GM12878 (cell line): Measurements from ENCODE around the gene NEGR1. TPM values are rescaled to one million over a fixed set of nuclear protein-coding genes. Genes with fewer than 3 reads are reported as not detected.

Source experiments
- ATAC-seq: fragments of 200-7000 bp; cut with Tn5 transposase; 3 replicates; pipeline ENCODE4 v1.9.1; 2020; ENCODE audit warnings: mild to moderate bottlenecking, moderate library complexity
- BruUV-seq: library from RNA; stranded (reverse); fragments of 400-500 nt; replicated peaks from 2 replicates; lab custom pipeline; 2021; lab: Mats Ljungman, UMichigan
- CTCF ChIA-PET: fragments of 300-600 bp; sonication (Branson Sonifier 250); formaldehyde crosslinking; extraction: SDS; loops from one replicate; lab custom pipeline; 2021; ENCODE audit warnings: inconsistent platforms; lab: Yijun Ruan, JAX
- POLR2A ChIA-PET: fragments of 350-600 bp; formaldehyde crosslinking; extraction: SDS; loops from one replicate; lab custom pipeline; 2021; ENCODE audit warnings: inconsistent platforms; lab: Charles Lee
- RAD21 ChIA-PET: fragments of 300-600 bp; sonication (Branson Sonifier 250); formaldehyde crosslinking; loops from one replicate; lab custom pipeline; 2023; ENCODE audit warnings: antibody characterized with exemption; ENCODE audit not compliant: unreplicated experiment; lab: Charles Lee
- SMC1A ChIA-PET: fragments of 300-600 bp; sonication (Branson Sonifier 250); formaldehyde crosslinking; loops from one replicate; lab custom pipeline; 2023; ENCODE audit not compliant: unreplicated experiment, uncharacterized antibody; lab: Charles Lee
- DNase-seq: peaks from one replicate; pipeline ENCODE4 v3.0.0-alpha.2; 2011; ENCODE audit warnings: low read depth, low spot score
- FAIRE-seq: peaks from 3 replicates; lab custom pipeline; 2011; peaks lifted over from hg19 to GRCh38; lab: Jason Lieb, UNC
- H2AFZ ChIP-seq: 2 replicates; pipeline ENCODE4 v1.6.0; 2011; ENCODE audit warnings: low read depth, low read length, control low read depth; ENCODE audit not compliant: control insufficient read depth
- H3K27ac ChIP-seq: 2 replicates; pipeline ENCODE4 v1.5.1; 2011; ENCODE audit warnings: control low read depth; ENCODE audit not compliant: control insufficient read depth, insufficient read depth
- H3K27me3 ChIP-seq, 2 experiments: replicated peaks in 1 of 2; 2 replicates each; pipeline versions ENCODE4 v1.6.0 to v1.6.1; 2011; ENCODE audit warnings: low read length in 1 of 2; ENCODE audit not compliant: control insufficient read depth in 2 of 2, insufficient read depth in 2 of 2
- H3K36me3 ChIP-seq, 2 experiments: 2 replicates each; pipeline ENCODE4 v1.5.1; 2011; ENCODE audit warnings: low read length in 1 of 2; ENCODE audit not compliant: control insufficient read depth in 2 of 2, insufficient read depth in 2 of 2
- H3K4me1 ChIP-seq: 2 replicates; pipeline ENCODE4 v1.6.1; 2011; ENCODE audit warnings: mild to moderate bottlenecking, low read length, moderate library complexity, mixed read lengths; ENCODE audit not compliant: control insufficient read depth, insufficient read depth
- H3K4me2 ChIP-seq: 2 replicates; pipeline ENCODE4 v1.6.0; 2011; ENCODE audit warnings: control low read depth; ENCODE audit not compliant: control insufficient read depth, insufficient read depth
- H3K4me3 ChIP-seq: fragments of 200-600 bp; sonication (generic); 2 replicates; pipeline ENCODE4 v1.5.1; 2016
- H3K79me2 ChIP-seq: 2 replicates; pipeline ENCODE4 v1.6.0; 2011; ENCODE audit warnings: low read length; ENCODE audit not compliant: control insufficient read depth, insufficient read depth
- H3K9ac ChIP-seq: 2 replicates; pipeline ENCODE4 v1.8.0; 2011; ENCODE audit warnings: low read length, control low read depth, mixed read lengths; ENCODE audit not compliant: control insufficient read depth, insufficient read depth
- H3K9me3 ChIP-seq: replicated peaks from 3 replicates; pipeline ENCODE4 v1.5.1; 2011; ENCODE audit warnings: mild to moderate bottlenecking, low read length; ENCODE audit not compliant: control insufficient read depth, insufficient read depth
- H4K20me1 ChIP-seq: 2 replicates; pipeline ENCODE4 v1.6.0; 2011; ENCODE audit not compliant: control insufficient read depth, insufficient read depth
- BMI1 ChIP-seq: fragments of 450-650 bp; IDR thresholded peaks from 2 replicates; pipeline ENCODE4 v1.6.1; 2016; ENCODE audit warnings: mild to moderate bottlenecking, moderate library complexity, borderline replicate concordance
- CHD2 ChIP-seq: IDR thresholded peaks from 2 replicates; pipeline ENCODE4 v1.6.1; 2011; ENCODE audit warnings: low read depth, low read length, improper control_type of control experiment, borderline replicate concordance
- RAD51 ChIP-seq: fragments of 450-650 bp; IDR thresholded peaks from 2 replicates; pipeline ENCODE4 v1.6.1; 2016; ENCODE audit warnings: moderate library complexity, mild to moderate bottlenecking, inconsistent platforms
- RBBP5 ChIP-seq: fragments of 200-600 bp; sonication (generic); conservative IDR thresholded peaks from 2 replicates; pipeline ENCODE4 v1.6.1; 2016
- SMARCA5 ChIP-seq: fragments of 450-650 bp; IDR thresholded peaks from 2 replicates; pipeline ENCODE4 v1.6.1; 2017; ENCODE audit warnings: mild to moderate bottlenecking
- SREBF2 ChIP-seq: IDR thresholded peaks from 2 replicates; pipeline ENCODE4 v1.6.1; 2012; ENCODE audit warnings: mild to moderate bottlenecking, low read length
- SUPT20H ChIP-seq: IDR thresholded peaks from 2 replicates; pipeline ENCODE4 v1.6.1; 2011; ENCODE audit warnings: low read depth, mild to moderate bottlenecking, low read length, moderate library complexity, borderline replicate concordance; ENCODE audit not compliant: control insufficient read depth
- TAF1 ChIP-seq: IDR thresholded peaks from 2 replicates; pipeline ENCODE4 v1.6.1; 2011; ENCODE audit warnings: mild to moderate bottlenecking, low read depth, low read length, borderline replicate concordance
- WGBS: methylation state at CpG from one replicate; pipeline ENCODE4 v1.1.6; 2016; ENCODE audit warnings: low lambda C conversion rate; ENCODE audit not compliant: insufficient replicate concordance, insufficient coverage; ENCODE audit errors: missing lambda C conversion rate; 5-methylcytosine and 5-hydroxymethylcytosine counted together
- in situ Hi-C: fragments of 300-500 bp; cut with MboI; formaldehyde crosslinking; loops from 9 replicates; pipeline ENCODE4 v1.14.3; 2018; ENCODE audit warnings: mixed read lengths
- intact Hi-C: fragments of 100-400 bp; cut with micrococcal nuclease; formaldehyde crosslinking; loops from one replicate; pipeline ENCODE4 v1.14.2; 2022; ENCODE audit not compliant: unreplicated experiment
- polyA plus RNA-seq, 11 experiments: library from polyadenylated mRNA; depleted of rRNA in 4 of 11; unstranded in 6 of 11; stranded (reverse) in 5 of 11; fragments of >200 nt; fragmentation: Nextera tagmentation in 4 of 11; fragmentation: Illumina TruSeq in 1 of 11; extraction: Ambion mirVana in 4 of 11; extraction: Trizol in 1 of 11; gene quantifications; 1 replicate in 1 of 11; 2 replicates in 10 of 11; pipeline versions ENCODE4 v1.2.1 to v1.2.3, GENCODE V29; 2011 to 2016; ENCODE audit warnings: inconsistent platforms in 2 of 11, missing spikeins in 2 of 11, low read depth in 1 of 11
- total RNA-seq, 4 experiments: library from RNA; depleted of rRNA in 3 of 4; stranded (reverse); fragments of >200 nt in 3 of 4; fragmentation: Illumina TruSeq in 1 of 4; extraction: Trizol in 1 of 4; gene quantifications; 2 replicates each; pipeline versions ENCODE4 v1.2.1 to v1.2.3, GENCODE V29; 2013 to 2021
- TF ChIP-seq, protein P1 (sequence below): fragments of 450-650 bp; IDR thresholded peaks from 2 replicates; pipeline ENCODE4 v1.6.1; 2018; ENCODE audit warnings: mild to moderate bottlenecking, low read depth, moderate library complexity; ENCODE audit not compliant: partially characterized antibody
- TF ChIP-seq, protein P2 (sequence below): fragments of 450-650 bp; IDR thresholded peaks from 2 replicates; pipeline ENCODE4 v1.6.1; 2014; ENCODE audit warnings: mild to moderate bottlenecking
- TF ChIP-seq, protein P3 (sequence below): IDR thresholded peaks from 2 replicates; pipeline ENCODE4 v1.6.1; 2011; ENCODE audit warnings: borderline replicate concordance, low read depth, mild to moderate bottlenecking, moderate library complexity, mixed read lengths, low read length; ENCODE audit not compliant: insufficient read depth; ENCODE audit errors: extremely low read length

The NEGR1 gene
- total and polyA plus RNA-seq, 10 of the 15 experiments (the other 5 are each of a cell fraction or from before 2014, with no cell fraction given): under 0.01 to 0.03 (median 0.01) TPM; not detected in 7

DNA sequence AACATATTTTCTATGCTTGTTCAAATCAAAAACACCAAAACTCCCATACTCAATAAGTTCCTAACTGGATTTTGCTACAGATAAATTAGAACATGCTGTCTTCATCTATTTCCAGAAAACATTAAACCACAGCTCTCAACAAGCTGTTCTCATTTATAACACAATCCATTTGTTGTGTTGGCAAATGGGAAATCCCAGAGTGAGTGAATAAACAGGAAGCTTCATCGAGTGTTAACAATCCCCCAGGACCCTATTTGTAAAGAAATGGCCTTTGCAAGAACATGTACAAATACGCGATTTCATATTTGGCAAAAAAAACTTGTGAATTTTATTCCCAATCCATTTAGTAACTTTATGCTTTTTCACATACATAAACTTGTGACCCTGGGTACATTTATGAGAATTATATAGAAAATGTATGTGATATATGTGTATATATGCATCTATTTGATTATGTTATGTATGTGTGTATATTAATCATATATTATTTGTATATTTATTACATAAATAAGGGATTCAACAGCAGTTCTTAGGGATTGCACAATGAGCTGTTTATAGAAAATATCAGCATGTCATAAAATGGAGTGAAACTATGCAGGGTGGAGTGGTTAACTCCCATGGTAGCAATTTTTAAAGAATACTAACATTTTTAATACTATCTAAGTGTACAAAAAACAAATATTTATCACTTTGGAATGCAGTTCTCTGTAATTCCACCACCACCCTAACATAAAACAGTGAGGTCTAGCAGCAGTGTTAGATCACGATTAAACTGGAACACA is 160.0 kb downstream of the NEGR1 start (continued):
- TF ChIP-seq, protein P1, sequence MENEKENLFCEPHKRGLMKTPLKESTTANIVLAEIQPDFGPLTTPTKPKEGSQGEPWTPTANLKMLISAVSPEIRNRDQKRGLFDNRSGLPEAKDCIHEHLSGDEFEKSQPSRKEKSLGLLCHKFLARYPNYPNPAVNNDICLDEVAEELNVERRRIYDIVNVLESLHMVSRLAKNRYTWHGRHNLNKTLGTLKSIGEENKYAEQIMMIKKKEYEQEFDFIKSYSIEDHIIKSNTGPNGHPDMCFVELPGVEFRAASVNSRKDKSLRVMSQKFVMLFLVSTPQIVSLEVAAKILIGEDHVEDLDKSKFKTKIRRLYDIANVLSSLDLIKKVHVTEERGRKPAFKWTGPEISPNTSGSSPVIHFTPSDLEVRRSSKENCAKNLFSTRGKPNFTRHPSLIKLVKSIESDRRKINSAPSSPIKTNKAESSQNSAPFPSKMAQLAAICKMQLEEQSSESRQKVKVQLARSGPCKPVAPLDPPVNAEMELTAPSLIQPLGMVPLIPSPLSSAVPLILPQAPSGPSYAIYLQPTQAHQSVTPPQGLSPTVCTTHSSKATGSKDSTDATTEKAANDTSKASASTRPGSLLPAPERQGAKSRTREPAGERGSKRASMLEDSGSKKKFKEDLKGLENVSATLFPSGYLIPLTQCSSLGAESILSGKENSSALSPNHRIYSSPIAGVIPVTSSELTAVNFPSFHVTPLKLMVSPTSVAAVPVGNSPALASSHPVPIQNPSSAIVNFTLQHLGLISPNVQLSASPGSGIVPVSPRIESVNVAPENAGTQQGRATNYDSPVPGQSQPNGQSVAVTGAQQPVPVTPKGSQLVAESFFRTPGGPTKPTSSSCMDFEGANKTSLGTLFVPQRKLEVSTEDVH: no peak
- TF ChIP-seq, all 136 proteins: peak for 0

DNA sequence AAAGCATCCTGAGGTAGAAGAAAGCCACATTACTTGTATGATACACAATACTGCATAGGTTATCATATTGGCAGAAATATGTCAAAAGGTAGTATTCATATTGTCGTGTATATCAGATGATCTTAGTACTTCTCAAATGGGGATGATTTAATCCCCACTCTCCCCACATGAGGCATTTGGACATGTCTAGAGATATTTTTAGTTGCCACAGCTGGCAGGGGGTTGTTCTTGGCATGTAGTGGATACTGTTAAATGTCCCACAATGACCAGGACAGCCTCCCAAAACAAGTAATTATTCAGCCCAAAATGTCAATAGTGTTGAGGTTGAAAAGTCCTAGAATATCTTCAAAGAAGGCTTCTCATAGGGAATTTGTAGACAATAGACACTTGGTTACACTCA is 162.8 kb downstream of the NEGR1 start:
- no peak overlapping the region for H2AFZ ChIP-seq
- no peak overlapping the region for H3K9ac ChIP-seq
- no peak overlapping the region for H3K4me3 ChIP-seq
- SMC1A ChIA-PET: no interaction called here
- no peaks in the 10 kb centered on the region for H3K9me3 ChIP-seq
- in situ Hi-C loops (no loop called here), intact Hi-C loops (no loop called here)
- H4K20me1 ChIP-seq: no peaks in the 10 kb centered on the region
- POLR2A ChIA-PET: no interaction called here
- H3K36me3 ChIP-seq: no peaks in the 10 kb centered on the region
- no peak overlapping the region for H3K4me2 ChIP-seq
- H3K27ac ChIP-seq: no peak overlapping the region
- H3K27me3 ChIP-seq: no peaks in the 10 kb centered on the region
- FAIRE-seq: no peak
- RAD21 ChIA-PET: no interaction called here
- CTCF ChIA-PET: interaction anchor here (0.7 kb wide), 1 partner anchor 734 kb away, joined by 3 read pairs; no protein-coding TSS in a partner anchor
- BruUV-seq: no TSS peak
- no peaks in the 10 kb centered on the region for H3K4me1 ChIP-seq
- H3K79me2 ChIP-seq: no peaks in the 10 kb centered on the region
- ATAC-seq: no peak
- WGBS: 37% methylated on average over 1 of the region's 1 CpG
- no peak for DNase-seq
- TF ChIP-seq RBBP5 (no peak), SMARCA5 (no peak), CHD2 (no peak), RAD51 (no peak), SUPT20H (no peak), SREBF2 (no peak), BMI1 (no peak), TAF1 (no peak)
- TF ChIP-seq, protein P2, sequence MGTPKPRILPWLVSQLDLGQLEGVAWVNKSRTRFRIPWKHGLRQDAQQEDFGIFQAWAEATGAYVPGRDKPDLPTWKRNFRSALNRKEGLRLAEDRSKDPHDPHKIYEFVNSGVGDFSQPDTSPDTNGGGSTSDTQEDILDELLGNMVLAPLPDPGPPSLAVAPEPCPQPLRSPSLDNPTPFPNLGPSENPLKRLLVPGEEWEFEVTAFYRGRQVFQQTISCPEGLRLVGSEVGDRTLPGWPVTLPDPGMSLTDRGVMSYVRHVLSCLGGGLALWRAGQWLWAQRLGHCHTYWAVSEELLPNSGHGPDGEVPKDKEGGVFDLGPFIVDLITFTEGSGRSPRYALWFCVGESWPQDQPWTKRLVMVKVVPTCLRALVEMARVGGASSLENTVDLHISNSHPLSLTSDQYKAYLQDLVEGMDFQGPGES: no peak
- TF ChIP-seq, protein P1: no peak
- TF ChIP-seq, protein P3, sequence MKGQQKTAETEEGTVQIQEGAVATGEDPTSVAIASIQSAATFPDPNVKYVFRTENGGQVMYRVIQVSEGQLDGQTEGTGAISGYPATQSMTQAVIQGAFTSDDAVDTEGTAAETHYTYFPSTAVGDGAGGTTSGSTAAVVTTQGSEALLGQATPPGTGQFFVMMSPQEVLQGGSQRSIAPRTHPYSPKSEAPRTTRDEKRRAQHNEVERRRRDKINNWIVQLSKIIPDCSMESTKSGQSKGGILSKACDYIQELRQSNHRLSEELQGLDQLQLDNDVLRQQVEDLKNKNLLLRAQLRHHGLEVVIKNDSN: no peak
